HepG2 (cell line): ENCODE results near the gene NSD1. TPM values are rescaled to one million over a fixed set of nuclear protein-coding genes. Genes with fewer than 3 reads are reported as not detected.

ENCODE experiments used
- AKAP8 ChIP-seq: sonication (generic); formaldehyde crosslinking; IDR thresholded peaks from 2 replicates; pipeline ENCODE4 v1.5.1; 2020; ENCODE audit warnings: mild to moderate bottlenecking, missing genetic modification reagents
- ATF4 ChIP-seq, 2 experiments: fragments of 450-650 bp in 1 of 2; sonication (generic) in 1 of 2; formaldehyde crosslinking; IDR thresholded peaks; 2 replicates each; pipeline versions ENCODE4 v1.5.0 to v1.8.0; 2020 to 2022; ENCODE audit warnings: mild to moderate bottlenecking in 1 of 2, missing genetic modification reagents in 1 of 2
- HNRNPK ChIP-seq: fragments of 200-400 bp; formaldehyde crosslinking; IDR thresholded peaks from 2 replicates; pipeline ENCODE4 v1.6.1; 2018; ENCODE audit warnings: low read length, low read depth, moderate library complexity, mild to moderate bottlenecking; ENCODE audit not compliant: poor library complexity, severe bottlenecking
- KLF12 ChIP-seq: sonication (generic); formaldehyde crosslinking; IDR thresholded peaks from 2 replicates; pipeline ENCODE4 v1.4.0; 2020; ENCODE audit warnings: missing genetic modification reagents, borderline replicate concordance
- KLF15 ChIP-seq: sonication (generic); formaldehyde crosslinking; IDR thresholded peaks from 2 replicates; pipeline ENCODE4 v1.8.1; 2023; ENCODE audit warnings: borderline replicate concordance, mild to moderate bottlenecking, inconsistent platforms, missing genetic modification reagents, mixed read lengths
- MTA1 ChIP-seq: sonication (generic); formaldehyde crosslinking; IDR thresholded peaks from 2 replicates; pipeline ENCODE4 v1.4.0; 2020; ENCODE audit warnings: missing genetic modification reagents, mild to moderate bottlenecking, borderline replicate concordance
- MTA3 ChIP-seq: sonication (generic); formaldehyde crosslinking; IDR thresholded peaks from 2 replicates; pipeline ENCODE4 v1.4.0; 2020; ENCODE audit warnings: missing genetic modification reagents
- NFIC ChIP-seq: IDR thresholded peaks from 2 replicates; pipeline ENCODE4 v1.6.1; 2012; ENCODE audit warnings: mild to moderate bottlenecking, low read length, inconsistent platforms
- NFKBIZ ChIP-seq: IDR thresholded peaks from 2 replicates; pipeline ENCODE4 v1.6.1; 2018; ENCODE audit warnings: missing genetic modification reagents, missing compliant biosample characterization
- RBAK ChIP-seq: sonication (generic); formaldehyde crosslinking; IDR thresholded peaks from 2 replicates; pipeline ENCODE4 v1.5.1; 2020; ENCODE audit warnings: mild to moderate bottlenecking, missing genetic modification reagents
- SIN3B ChIP-seq: fragments of 150-350 bp; IDR thresholded peaks from 2 replicates; pipeline ENCODE4 v1.6.1; 2014; ENCODE audit warnings: low read length
- SP5 ChIP-seq: IDR thresholded peaks from 2 replicates; pipeline ENCODE4 v1.6.1; 2016; ENCODE audit warnings: low read depth, borderline replicate concordance
- THAP9 ChIP-seq: sonication (generic); formaldehyde crosslinking; IDR thresholded peaks from 2 replicates; pipeline ENCODE4; 2020; ENCODE audit warnings: missing genetic modification reagents, mild to moderate bottlenecking, borderline replicate concordance
- TRIM22 ChIP-seq: fragments of 450-650 bp; IDR thresholded peaks from 2 replicates; pipeline ENCODE4 v1.6.1; 2017
- ZNF484 ChIP-seq: sonication (generic); formaldehyde crosslinking; IDR thresholded peaks from 2 replicates; pipeline ENCODE4 v1.5.1; 2020; ENCODE audit warnings: mild to moderate bottlenecking, low read depth, missing genetic modification reagents, borderline replicate concordance
- ZNF562 ChIP-seq: sonication (generic); formaldehyde crosslinking; IDR thresholded peaks from 2 replicates; pipeline ENCODE4 v1.8.0; 2022; ENCODE audit warnings: missing genetic modification reagents, borderline replicate concordance
- ZNF629 ChIP-seq: sonication (generic); formaldehyde crosslinking; conservative IDR thresholded peaks from 2 replicates; pipeline ENCODE4 v1.5.0; 2020; ENCODE audit warnings: missing genetic modification reagents
- ZNF660 ChIP-seq: sonication (generic); formaldehyde crosslinking; IDR thresholded peaks from 2 replicates; pipeline ENCODE4 v1.5.1; 2020; ENCODE audit warnings: mild to moderate bottlenecking, low read depth, missing genetic modification reagents, borderline replicate concordance
- ZNF878 ChIP-seq: sonication (generic); formaldehyde crosslinking; IDR thresholded peaks from 2 replicates; pipeline ENCODE4 v1.8.1; 2023; ENCODE audit warnings: mild to moderate bottlenecking, missing genetic modification reagents, moderate library complexity
- ZSCAN30 ChIP-seq: sonication (generic); formaldehyde crosslinking; IDR thresholded peaks from 2 replicates; pipeline ENCODE4 v1.5.0; 2020; ENCODE audit warnings: mild to moderate bottlenecking, missing genetic modification reagents
- ZSCAN9 ChIP-seq: IDR thresholded peaks from 2 replicates; pipeline ENCODE4 v1.6.1; 2016; ENCODE audit warnings: borderline replicate concordance
- polyA plus RNA-seq, 8 experiments: library from polyadenylated mRNA; depleted of rRNA in 3 of 8; stranded (reverse) in 7 of 8; unstranded in 1 of 8; fragments of >200 nt; fragmentation: Illumina TruSeq in 4 of 8; extraction: Trizol in 4 of 8; gene quantifications; 2 replicates each; pipeline versions ENCODE4 v1.2.1 to v1.2.3, GENCODE V29; 2011 to 2016; ENCODE audit warnings: low read depth in 4 of 8, missing spikeins in 1 of 8, mixed read lengths in 1 of 8; ENCODE audit not compliant: insufficient read depth in 1 of 8
- total RNA-seq, 5 experiments: library from RNA; depleted of rRNA; stranded (reverse); fragments of >200 nt; fragmentation: Illumina TruSeq; extraction: Trizol; gene quantifications; 2 replicates each; pipeline ENCODE4 v1.2.3, GENCODE V29; 2016; ENCODE audit warnings: low read depth in 1 of 5
- TF ChIP-seq, protein P1 (sequence below): sonication (generic); formaldehyde crosslinking; conservative IDR thresholded peaks from 2 replicates; pipeline ENCODE4 v1.8.0; 2022; ENCODE audit warnings: low read depth, missing genetic modification reagents

The NSD1 gene
- total and polyA plus RNA-seq, 2 of the 13 experiments (the other 11 are each of a cell fraction or from before 2014, with no cell fraction given) = 0.01 to 0.09 TPM

DNA sequence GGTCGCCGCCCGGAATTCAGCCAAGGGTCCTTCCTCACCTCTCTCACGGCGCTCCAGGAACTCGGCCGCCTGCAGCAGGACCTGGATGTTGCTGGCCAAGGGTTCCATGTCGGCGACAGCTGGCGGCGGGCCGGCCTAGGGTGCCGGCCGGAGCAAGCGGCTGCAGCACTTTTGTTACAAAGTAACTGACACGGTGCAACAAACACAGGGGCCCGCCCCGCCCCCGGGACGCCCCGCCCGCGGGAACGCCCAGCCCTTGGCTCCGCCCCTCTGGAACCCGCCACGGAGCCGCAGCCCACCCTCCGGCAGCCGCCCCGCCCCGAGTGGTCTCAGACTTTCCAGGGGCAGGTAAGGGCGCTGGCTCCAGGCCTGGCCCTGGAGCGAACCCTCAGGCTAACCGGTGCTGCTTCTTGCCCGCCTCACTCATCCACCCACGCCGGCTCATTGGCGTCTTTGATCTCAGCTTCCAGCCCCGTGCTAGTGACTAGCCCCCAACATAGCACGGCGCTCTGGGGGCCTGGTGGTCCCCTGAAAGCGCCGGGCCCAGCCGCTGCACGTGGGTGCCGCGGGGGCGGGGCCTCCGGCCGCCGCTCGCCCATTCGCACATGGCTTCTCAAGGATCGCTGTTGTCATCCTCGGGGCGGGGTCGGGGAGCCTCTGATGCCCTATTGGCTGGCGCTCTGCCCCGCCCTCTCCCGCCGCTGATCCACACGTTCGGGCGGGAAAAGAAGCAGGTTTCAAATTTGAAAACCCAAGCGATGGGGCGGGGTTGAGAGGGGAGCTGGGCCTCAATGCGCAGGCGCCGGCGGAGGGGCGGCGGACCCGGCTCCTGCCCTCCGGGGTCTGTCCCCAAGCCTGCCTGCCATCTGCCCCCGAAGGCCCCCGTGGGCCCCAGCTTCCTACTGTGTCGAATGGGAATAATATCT is 178.4 kb downstream of the NSD1 start, which contains the start of gene MXD3 (continued):
- TF ChIP-seq MTA1 (no peak), MTA3 (CRISPR knock-in tag) (no peak), ZNF878 (peak; percentile 95), ZNF562 (CRISPR knock-in tag) (no peak; the same call in 1 of the 2 replicates), ZNF629 (CRISPR knock-in tag) (no peak), KLF15 (CRISPR knock-in tag) (peak; percentile 83; the same call in 1 of the 2 replicates), ATF4 (CRISPR knock-in tag; IDR thresholded peaks at IDR 0.05) (no peak), SP5 (CRISPR knock-in tag) (peak; percentile 30; the same call in 1 of the 2 replicates), AKAP8 (CRISPR knock-in tag) (peak; percentile 82), ZSCAN9 (no peak), RBAK (no peak), SIN3B (peak; percentile 36; the same call in 1 of the 2 replicates), ZNF660 (CRISPR knock-in tag) (no peak), HNRNPK (peak; percentile 49), NFIC (no peak), ZSCAN30 (CRISPR knock-in tag) (no peak), TRIM22 (no peak), THAP9 (CRISPR knock-in tag) (no peak), KLF12 (CRISPR knock-in tag) (peak; percentile 84; the same call in 1 of the 2 replicates), ZNF484 (CRISPR knock-in tag) (no peak), NFKBIZ (CRISPR knock-in tag) (no peak)
- TF ChIP-seq, protein P1, sequence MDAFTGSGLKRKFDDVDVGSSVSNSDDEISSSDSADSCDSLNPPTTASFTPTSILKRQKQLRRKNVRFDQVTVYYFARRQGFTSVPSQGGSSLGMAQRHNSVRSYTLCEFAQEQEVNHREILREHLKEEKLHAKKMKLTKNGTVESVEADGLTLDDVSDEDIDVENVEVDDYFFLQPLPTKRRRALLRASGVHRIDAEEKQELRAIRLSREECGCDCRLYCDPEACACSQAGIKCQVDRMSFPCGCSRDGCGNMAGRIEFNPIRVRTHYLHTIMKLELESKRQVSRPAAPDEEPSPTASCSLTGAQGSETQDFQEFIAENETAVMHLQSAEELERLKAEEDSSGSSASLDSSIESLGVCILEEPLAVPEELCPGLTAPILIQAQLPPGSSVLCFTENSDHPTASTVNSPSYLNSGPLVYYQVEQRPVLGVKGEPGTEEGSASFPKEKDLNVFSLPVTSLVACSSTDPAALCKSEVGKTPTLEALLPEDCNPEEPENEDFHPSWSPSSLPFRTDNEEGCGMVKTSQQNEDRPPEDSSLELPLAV (CRISPR knock-in tag) = peak; percentile 69; the same call in 1 of the 2 replicates
